GM18907 (cell line): Measurements from ENCODE around the gene ORAI1.

Source experiments
- ATAC-seq: cut with Tn5 transposase; IDR thresholded peaks from one replicate; pipeline ENCODE4 v1.9.1; 2021; ENCODE audit warnings: mild to moderate bottlenecking, moderate library complexity; ENCODE audit not compliant: unreplicated experiment

The ORAI1 gene

DNA sequence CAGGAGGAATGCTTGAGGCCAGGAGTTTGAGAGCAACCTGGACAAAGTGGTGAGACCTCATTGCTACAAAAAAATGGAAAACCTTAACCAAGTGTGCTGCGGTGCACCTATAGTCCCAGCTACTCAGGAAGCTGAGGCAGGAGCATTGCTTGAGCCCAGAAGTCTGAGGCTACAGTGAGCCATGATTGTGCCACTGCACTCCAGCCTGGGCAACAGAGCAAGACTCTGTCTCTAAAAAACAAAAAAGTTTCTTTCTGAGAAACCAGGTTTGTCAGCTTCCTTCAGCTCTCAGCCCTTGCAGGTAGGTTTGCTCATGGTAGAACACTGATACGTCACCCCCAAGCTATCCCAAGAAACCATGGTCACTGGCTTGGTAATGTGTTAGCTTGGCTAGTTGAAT lies 63.1 kb downstream of the ORAI1 start:
- no peak for ATAC-seq
